LHCN-M2 (cell line): ENCODE measurements around the gene DUXA. TPM values are rescaled to one million over a fixed set of nuclear protein-coding genes. Genes with fewer than 3 reads are reported as not detected.

Experiments
- DNase-seq: peaks from one replicate; pipeline ENCODE4 v3.0.0-alpha.2; 2012; ENCODE audit warnings: low read depth
- total RNA-seq: library from RNA; depleted of rRNA; stranded (reverse); fragments of >200 nt; gene quantifications from 2 replicates; pipeline ENCODE4 v1.2.3, GENCODE V29; 2014; rRNA removed

Gene DUXA
- total RNA-seq, 1 experiment from 2014 or later = not detected

DNA sequence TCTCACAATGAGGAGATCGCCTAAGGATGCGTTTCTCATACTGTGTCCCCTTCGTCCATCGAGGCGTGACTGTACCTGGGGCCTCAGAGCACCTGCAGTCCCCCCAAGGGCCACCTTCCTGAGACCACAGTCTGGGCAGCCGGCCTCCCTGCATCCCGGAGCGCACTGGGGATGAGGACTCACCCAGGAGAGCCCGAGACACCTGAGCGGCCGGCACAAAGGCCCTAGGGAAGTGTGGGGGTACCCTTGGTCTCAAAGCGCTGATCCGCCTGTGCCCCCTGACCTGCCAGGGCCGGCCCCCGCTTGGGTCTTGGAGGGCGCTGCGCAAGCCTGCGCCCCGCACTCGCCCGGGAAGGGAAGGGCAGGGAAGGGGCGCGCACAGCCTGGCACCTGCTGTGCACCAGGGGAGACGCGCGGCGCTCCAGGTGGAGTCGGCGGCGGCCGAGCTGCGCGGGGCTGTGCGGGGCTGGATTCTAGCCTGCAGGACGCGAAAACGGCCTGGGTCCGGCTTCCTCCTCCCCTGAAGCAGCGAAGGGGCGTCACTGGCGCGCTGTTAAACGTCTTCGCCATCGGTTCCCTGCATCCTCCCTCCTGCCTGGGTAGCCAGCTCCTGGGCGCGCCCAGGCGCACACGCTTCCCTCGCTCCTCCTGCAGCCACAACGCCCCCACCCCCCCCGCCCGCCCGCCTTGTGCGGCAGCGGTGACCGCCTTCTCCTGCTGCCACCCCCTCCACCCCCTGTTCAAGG lies 61.1 kb downstream of the DUXA start:
- DNase-seq = no peak

Other genes with a start within 250 kb of the DUXA start
- gene USP29, start 47.5 kb downstream of the DUXA start, total RNA-seq = not detected in 2 replicates
- gene ZIM3, start 22.3 kb downstream of the DUXA start, total RNA-seq = not detected in 2 replicates
- gene ZNF264, start 24.0 kb upstream of the DUXA start, total RNA-seq = 24.2 and 40.3 TPM in 2 replicates
- 0.17 and 0.45 TPM in 2 replicates for gene AURKC, start 63.5 kb upstream of the DUXA start, total RNA-seq
- 8.6 and 9.2 TPM in 2 replicates for gene ZNF805, start 73.1 kb upstream of the DUXA start, total RNA-seq
- gene ZNF460, start 113.0 kb upstream of the DUXA start, total RNA-seq = 25.8 and 29.9 TPM in 2 replicates
- 6.5 and 7.1 TPM in 2 replicates for gene ZNF543, start 153.0 kb upstream of the DUXA start, total RNA-seq
- 7.4 and 8.3 TPM in 2 replicates for gene ZNF304, start 183.8 kb upstream of the DUXA start, total RNA-seq
- 20.6 and 21.4 TPM in 2 replicates for gene TRAPPC2B, start 196.1 kb upstream of the DUXA start, total RNA-seq
- gene ZNF547, start 196.1 kb upstream of the DUXA start, total RNA-seq = 3.5 and 5.2 TPM in 2 replicates
- 12.6 and 14.5 TPM in 2 replicates for gene ZNF548, start 222.4 kb upstream of the DUXA start, total RNA-seq
- gene ZNF17, start 243.7 kb upstream of the DUXA start, total RNA-seq = 4.6 and 7.0 TPM in 2 replicates